Right cardiac atrium (tissue), 5 donors: ENCODE results near the gene ANKRD27. TPM values are rescaled to one million over a fixed set of nuclear protein-coding genes. Genes with fewer than 3 reads are reported as not detected.
A peak's percentile ranks its signal among the peaks of the same experiment; 100 is the strongest.

Source experiments
- ATAC-seq, 2 donors: fragments of 200-7000 bp; cut with Tn5 transposase; one replicate each; pipeline versions ENCODE4 v1.8.0 to v1.9.1; 2020; ENCODE audit warnings: moderate library complexity in 2 of 2, mild to moderate bottlenecking in 1 of 2
- DNase-seq, 3 donors: peaks; one replicate each; pipeline ENCODE4 v3.0.0-alpha.2; 2020
- H3K27ac ChIP-seq: one replicate; pipeline ENCODE4 v1.5.1; 2013; ENCODE audit warnings: mild to moderate bottlenecking, low read length, control low read depth, moderate library complexity
- H3K27me3 ChIP-seq: one replicate; pipeline ENCODE4 v1.6.1; 2013; ENCODE audit not compliant: control insufficient read depth, insufficient read depth
- H3K4me1 ChIP-seq: one replicate; pipeline ENCODE4 v1.6.1; 2013; ENCODE audit warnings: low read length; ENCODE audit not compliant: control insufficient read depth, insufficient read depth
- H3K4me3 ChIP-seq: one replicate; pipeline ENCODE4 v1.5.1; 2013; ENCODE audit warnings: low read length, control low read depth
- H3K9me3 ChIP-seq: one replicate; pipeline ENCODE4 v1.6.1; 2013; ENCODE audit warnings: low read length; ENCODE audit not compliant: control insufficient read depth
- WGBS: extraction: QIAGEN DNeasy Blood & Tissue Kit; methylation state at CpG from one replicate; pipeline ENCODE4 v1.1.7; 2013; 5-methylcytosine and 5-hydroxymethylcytosine counted together
- intact Hi-C, 4 donors: fragments of 100-400 bp; cut with DNase I; formaldehyde crosslinking; loops; one replicate each; pipeline versions ENCODE4 v1.11.0 to v1.14.0; 2022 to 2023
- polyA plus RNA-seq: library from polyadenylated mRNA; stranded (reverse); fragments of 200-250 nt; gene quantifications from one replicate; pipeline ENCODE4 v1.2.3, GENCODE V29; 2013
- total RNA-seq, 4 donors: library from RNA; stranded (reverse); fragmentation: NEBNext Ultra II Directional; extraction: Animal tissue kit (Norgen Biotek cat#: 25700); gene quantifications; one replicate each; pipeline ENCODE4 v1.2.1, GENCODE V29; 2021
- donor health status: healthy with polysubstance abuse.
- donor health status: DM: no; HTN: yes; CAD: no.
- donor health status: DM: no; HTN: no; CAD: no.
- donor health status: DM: no; HTN: yes; CAD: no; lungs with severe emphysema.
- donor health status: DM: yes; HTN: yes; CAD: no.

ANKRD27 gene
- total and polyA plus RNA-seq, 5 donors: 8.4 to 27.9 (median 20.6) TPM

DNA sequence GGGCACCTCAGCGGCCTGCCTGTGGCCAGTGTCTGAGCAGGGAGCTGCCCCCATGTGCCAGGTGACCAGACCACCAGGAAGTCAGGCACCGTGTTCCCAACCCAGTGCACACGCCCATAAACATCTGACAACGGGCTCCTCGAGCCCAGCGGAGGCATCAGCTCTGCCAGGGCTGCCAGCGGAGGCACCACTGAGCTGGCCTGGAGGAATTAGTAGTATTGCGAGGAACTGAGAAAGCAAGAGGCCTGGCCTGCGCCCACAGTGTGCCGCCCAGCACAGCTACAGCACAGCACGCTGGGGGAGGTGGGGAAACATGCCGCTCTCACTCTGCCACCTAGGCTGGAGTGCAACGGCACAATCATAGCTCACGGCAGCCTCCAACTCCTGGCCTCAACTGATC lies 44.6 kb downstream of the ANKRD27 start:
- intact Hi-C loops: no loop called here
- no peaks in the 10 kb centered on the region for H3K4me1 ChIP-seq
- H3K27me3 ChIP-seq: no peaks in the 10 kb centered on the region
- WGBS: 89% methylated on average over 14 of the region's 14 CpGs
- ATAC-seq (no peak), DNase-seq (no peak)
- H3K4me3 ChIP-seq: no peak overlapping the region
- no peak overlapping the region for H3K27ac ChIP-seq
- H3K9me3 ChIP-seq: no peaks in the 10 kb centered on the region

DNA sequence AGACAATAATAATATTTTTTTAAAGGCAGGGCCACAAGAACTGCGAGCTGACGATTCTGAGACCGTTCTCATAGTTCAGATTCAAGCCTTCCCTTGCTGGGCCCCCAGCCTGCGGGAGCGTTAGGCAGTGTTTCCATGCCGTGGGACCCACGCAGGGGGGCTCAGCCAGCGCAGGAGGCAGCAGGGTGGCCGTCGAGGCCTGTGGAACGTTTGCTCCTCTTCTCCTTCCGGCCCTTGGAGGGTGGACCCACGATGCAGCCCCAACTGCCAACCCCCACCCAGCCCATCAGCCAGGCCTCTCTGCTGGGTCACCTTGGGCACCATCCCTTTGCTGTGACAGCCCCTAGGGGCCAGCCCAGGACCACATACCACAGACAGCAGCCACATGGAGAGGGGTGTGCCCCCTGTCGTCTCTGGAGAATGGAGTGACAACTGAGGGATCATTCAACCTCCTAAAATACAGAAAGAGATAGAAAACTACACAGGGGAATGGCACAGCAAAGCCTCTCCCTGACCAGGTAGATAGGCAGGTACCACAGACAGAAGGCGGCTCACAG lies 47.2 kb downstream of the ANKRD27 start:
- Histone ChIP-seq H3K27ac (peak overlapping the region; percentile 75), H3K4me3 (no peak overlapping the region), H3K9me3 (no peaks in the 10 kb centered on the region), H3K27me3 (no peaks in the 10 kb centered on the region), H3K4me1 (no peaks in the 10 kb centered on the region)
- ATAC-seq: peak; percentile 59 to 61
- WGBS: 67% methylated on average over 15 of the region's 15 CpGs
- DNase-seq: no peak
- intact Hi-C loops: no loop called here

DNA sequence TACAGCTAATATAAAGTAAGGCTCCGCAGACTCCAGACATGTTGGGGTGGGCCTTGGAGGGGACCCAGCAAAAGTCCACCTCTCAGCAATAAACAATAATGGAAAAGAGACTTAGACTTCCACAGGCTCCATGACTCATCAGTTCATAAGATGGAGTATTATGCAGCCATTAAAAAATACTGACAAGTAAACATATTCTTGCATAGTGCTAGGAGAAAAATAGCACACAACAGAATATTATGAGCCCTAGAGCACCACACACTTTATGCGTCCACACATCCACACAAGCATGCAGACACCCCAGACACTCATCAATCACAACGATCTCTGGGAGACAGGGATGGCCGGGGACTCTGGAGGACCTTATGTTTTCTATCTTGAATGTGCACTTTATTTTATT lies 48.0 kb downstream of the ANKRD27 start:
- no peak for ATAC-seq
- no peaks in the 10 kb centered on the region for H3K27me3 ChIP-seq
- no peaks in the 10 kb centered on the region for H3K9me3 ChIP-seq
- 97% methylated on average over 4 of the region's 4 CpGs for WGBS
- DNase-seq: no peak
- intact Hi-C loops: no loop called here
- H3K27ac ChIP-seq: no peak overlapping the region
- no peak overlapping the region for H3K4me3 ChIP-seq
- H3K4me1 ChIP-seq: no peaks in the 10 kb centered on the region

DNA sequence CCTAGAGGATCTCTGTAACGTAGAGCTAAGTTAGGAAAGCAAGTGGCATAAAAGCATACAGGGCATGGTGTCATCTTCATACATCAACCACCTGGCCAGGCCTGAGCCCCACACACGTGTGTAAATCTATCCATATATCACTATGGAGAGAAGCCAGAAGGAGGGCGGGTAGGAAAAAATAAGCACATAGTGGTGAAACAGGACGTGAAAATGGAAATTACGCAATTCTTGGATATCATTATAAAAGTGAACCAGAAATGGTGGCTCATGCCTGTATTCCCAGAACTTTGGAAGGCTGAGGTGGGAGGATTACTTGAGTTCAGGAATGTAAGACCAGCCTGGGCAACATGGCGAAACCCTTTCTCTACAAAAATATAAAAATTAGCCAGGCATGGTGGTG lies 50.6 kb downstream of the ANKRD27 start:
- no peak for ATAC-seq
- H3K27ac ChIP-seq: no peak overlapping the region
- no peak for DNase-seq
- 88% methylated on average over 6 of the region's 6 CpGs for WGBS
- no peaks in the 10 kb centered on the region for H3K9me3 ChIP-seq
- H3K27me3 ChIP-seq: no peaks in the 10 kb centered on the region
- H3K4me3 ChIP-seq: no peak overlapping the region
- intact Hi-C loops: no loop called here
- H3K4me1 ChIP-seq: no peaks in the 10 kb centered on the region

DNA sequence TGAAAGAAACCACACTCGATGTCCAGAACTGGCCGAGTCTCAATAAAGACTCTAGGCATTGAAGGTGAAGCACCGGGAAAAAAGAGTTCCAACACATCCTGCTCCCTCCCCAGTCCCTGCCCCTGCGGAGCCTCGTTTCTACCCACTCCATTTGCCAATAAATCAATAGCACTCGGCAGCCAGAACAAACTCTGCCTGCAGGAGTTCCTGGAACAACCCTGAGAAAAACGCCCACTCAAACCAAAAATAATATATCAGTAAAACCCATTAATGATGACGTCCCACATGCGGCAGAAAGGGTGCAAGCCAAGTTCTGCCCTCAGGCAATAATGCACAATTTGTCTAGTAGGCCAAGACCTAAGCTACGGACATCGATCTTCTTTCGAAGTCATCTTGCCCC lies 53.0 kb downstream of the ANKRD27 start:
- WGBS: 77% methylated on average over 12 of the region's 12 CpGs
- ATAC-seq (no peak), DNase-seq (no peak)
- Histone ChIP-seq H3K4me1 (no peaks in the 10 kb centered on the region), H3K27ac (no peak overlapping the region), H3K27me3 (no peaks in the 10 kb centered on the region), H3K4me3 (no peak overlapping the region), H3K9me3 (no peaks in the 10 kb centered on the region)
- intact Hi-C loops: no loop called here

DNA sequence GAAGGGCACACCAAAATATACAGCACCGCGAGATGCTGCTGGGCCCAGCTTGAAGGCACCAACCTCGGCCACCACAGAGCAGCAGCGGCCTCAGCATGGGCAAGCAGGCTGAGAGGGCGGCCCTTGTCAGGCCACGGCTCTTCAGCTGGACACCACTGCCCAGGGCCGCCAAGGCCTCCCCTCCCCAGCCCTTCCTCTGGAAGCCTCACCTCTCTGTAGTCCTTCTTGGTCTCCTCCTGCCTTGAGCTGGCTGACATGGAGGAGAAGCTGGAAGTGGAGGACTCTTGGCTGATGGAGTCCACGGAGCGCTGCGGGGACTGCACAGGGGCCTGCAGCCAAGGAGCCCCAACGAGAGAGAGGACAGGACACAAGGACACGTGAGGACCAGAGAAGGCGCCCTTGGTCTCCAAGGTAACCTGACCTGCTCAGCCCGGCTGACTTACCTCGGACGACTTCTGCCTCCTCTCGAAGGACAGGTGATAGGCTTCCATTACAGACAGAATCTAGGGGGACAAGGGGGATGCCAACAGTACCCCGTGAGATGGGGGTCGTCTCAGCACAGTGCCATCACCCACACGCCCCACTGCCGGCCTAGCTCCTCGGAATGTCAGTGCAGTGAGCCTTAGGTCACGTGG lies 55.8 kb downstream of the ANKRD27 start:
- no peaks in the 10 kb centered on the region for H3K27me3 ChIP-seq

DNA sequence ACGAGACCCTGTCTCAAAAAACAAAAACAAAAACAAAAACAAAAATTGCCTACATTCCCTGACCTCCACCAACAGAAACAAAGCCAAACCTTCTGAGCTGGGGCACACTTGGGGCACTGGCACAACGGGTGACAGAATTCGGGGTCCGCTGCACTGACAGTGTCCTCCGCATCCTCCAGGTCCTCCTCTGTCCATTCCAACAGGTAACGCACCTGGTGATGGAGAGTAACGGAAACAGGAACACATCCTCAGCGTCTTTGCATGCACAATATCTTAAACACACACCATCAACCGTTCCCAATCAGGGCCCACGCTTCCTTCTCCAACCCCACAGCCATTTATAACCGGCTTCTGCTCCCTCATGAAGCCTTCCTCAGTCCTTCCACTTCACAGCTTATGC lies 59.4 kb downstream of the ANKRD27 start:
- Histone ChIP-seq H3K27me3 (no peaks in the 10 kb centered on the region), H3K4me3 (no peak overlapping the region), H3K27ac (no peak overlapping the region), H3K9me3 (no peaks in the 10 kb centered on the region), H3K4me1 (no peaks in the 10 kb centered on the region)
- 87% methylated on average over 11 of the region's 11 CpGs for WGBS
- no peak for ATAC-seq
- intact Hi-C loops: no loop called here
- no peak for DNase-seq

More for the DNA sequence above, 55.8 kb downstream of the ANKRD27 start:
- ATAC-seq (peak in 1 of 2 donors; percentile 11), DNase-seq (no peak)
- WGBS: 91% methylated on average over 23 of the region's 23 CpGs
- Histone ChIP-seq H3K27ac (no peak overlapping the region), H3K4me1 (no peaks in the 10 kb centered on the region), H3K9me3 (no peaks in the 10 kb centered on the region), H3K4me3 (no peak overlapping the region)
- intact Hi-C loops: no loop called here

DNA sequence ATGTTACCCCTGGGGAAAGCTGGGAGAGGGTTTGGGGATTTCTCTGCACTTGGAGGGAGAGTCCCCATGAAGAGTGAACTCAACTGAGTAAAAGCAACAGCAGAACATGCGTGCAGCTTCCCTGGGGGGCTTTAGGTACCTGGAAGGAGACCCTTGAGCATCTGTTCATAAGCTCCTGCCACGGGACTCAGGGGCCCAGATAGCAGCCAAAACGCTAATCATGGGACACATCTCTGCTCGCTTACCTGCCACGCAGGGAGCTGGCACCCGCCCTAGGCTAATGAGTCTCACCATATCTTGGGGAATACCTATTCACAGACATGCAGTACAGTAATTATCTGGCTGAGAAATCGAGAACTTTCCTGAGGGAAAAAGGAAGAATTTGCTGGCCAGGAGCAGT lies 60.1 kb downstream of the ANKRD27 start:
- no peak for DNase-seq
- Histone ChIP-seq H3K4me3 (no peak overlapping the region), H3K9me3 (no peaks in the 10 kb centered on the region), H3K4me1 (no peaks in the 10 kb centered on the region), H3K27ac (no peak overlapping the region), H3K27me3 (no peaks in the 10 kb centered on the region)
- 96% methylated on average over 7 of the region's 7 CpGs for WGBS
- intact Hi-C loops: no loop called here
- no peak for ATAC-seq

DNA sequence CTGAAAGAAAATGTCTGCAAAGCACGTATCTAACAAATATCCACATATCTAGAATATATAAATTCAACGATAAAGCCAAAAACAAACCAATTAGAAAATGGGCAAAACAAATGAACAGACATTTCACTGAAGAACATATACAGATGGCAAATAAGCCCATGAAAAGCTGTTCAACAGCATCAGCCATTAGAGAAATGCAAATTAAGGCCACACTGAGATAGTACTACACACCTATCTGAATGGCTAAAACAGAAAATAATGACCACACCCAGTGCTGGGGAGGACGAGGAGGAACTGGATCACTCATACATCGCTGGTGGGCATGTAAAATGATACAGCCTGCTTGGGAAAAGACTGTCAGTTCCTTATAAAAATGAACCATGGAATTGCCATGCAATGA lies 62.0 kb downstream of the ANKRD27 start:
- Histone ChIP-seq H3K4me3 (no peak overlapping the region), H3K27ac (no peak overlapping the region), H3K4me1 (no peaks in the 10 kb centered on the region), H3K27me3 (no peaks in the 10 kb centered on the region), H3K9me3 (no peaks in the 10 kb centered on the region)
- ATAC-seq (no peak), DNase-seq (no peak)
- WGBS: 71% methylated on average over 4 of the region's 4 CpGs
- intact Hi-C loops: no loop called here

DNA sequence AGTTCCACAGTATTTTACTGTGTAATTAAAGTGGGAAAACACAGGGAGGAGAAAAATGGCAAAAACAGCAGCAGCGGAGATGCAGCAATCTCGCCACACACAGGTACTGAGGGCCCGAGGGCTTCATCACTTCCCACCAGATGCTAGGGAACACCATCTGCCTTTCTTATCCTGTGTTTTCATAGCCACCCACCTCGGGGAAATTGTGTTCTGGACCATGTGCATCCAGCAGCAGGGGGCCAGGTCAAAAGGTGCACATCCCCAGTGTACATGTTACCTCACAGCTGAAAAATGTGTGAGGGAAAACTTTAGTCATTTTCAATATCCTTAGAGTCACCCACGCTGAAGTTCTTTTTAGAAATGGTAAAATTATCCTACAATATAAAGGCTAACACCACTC lies 63.8 kb downstream of the ANKRD27 start:
- ATAC-seq (no peak), DNase-seq (no peak)
- no peak overlapping the region for H3K4me3 ChIP-seq
- no peak overlapping the region for H3K27ac ChIP-seq
- H3K9me3 ChIP-seq: no peaks in the 10 kb centered on the region
- no peaks in the 10 kb centered on the region for H3K27me3 ChIP-seq
- H3K4me1 ChIP-seq: no peaks in the 10 kb centered on the region
- intact Hi-C loops: no loop called here
- 87% methylated on average over 5 of the region's 5 CpGs for WGBS

DNA sequence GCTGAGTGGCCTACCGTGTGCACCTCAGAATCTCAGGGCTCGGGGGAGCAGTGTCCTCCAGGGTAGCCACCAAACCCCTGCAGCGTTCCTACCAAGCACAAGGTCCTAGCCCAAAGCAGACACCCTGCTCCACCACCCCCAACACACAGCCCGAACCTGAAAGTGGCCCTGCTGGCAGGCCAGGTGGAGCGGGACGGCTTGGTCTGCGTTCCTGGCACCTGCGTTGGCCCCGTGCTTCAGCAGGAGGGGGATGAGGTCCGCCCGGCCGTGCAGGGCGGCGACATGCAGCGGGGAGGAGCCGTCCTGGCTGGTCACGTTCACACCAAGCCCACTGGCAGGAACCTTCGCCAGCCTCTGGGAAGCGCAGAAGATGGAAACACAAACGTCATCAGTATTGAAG lies 67.5 kb downstream of the ANKRD27 start:
- no peak overlapping the region for H3K27ac ChIP-seq
- WGBS: 97% methylated on average over 20 of the region's 20 CpGs
- H3K4me1 ChIP-seq: no peaks in the 10 kb centered on the region
- no peak for DNase-seq
- ATAC-seq: no peak
- no peaks in the 10 kb centered on the region for H3K27me3 ChIP-seq
- intact Hi-C loops: no loop called here
- no peak overlapping the region for H3K4me3 ChIP-seq
- no peaks in the 10 kb centered on the region for H3K9me3 ChIP-seq

DNA sequence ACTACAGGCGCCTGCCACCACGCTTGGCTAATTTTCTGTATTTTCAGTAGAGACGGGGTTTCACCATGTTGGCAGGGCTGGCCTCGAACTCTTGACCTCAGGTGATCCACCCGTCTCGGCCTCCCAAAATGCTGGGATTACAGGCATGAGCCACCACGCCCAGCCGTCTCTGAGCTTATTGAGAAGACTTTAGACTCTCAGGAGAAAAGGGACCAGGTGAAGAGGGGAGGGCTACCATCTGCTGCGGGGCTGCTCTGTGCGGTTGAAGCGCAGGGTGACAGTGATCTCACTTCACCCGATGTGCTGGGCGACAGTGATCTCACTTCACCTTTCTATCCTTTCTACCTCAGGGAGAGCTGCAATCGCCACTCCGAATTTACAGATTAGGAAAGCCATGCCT lies 68.7 kb downstream of the ANKRD27 start:
- WGBS: 87% methylated on average over 15 of the region's 15 CpGs
- H3K27ac ChIP-seq: no peak overlapping the region
- DNase-seq (no peak), ATAC-seq (no peak)
- no peaks in the 10 kb centered on the region for H3K9me3 ChIP-seq
- intact Hi-C loops: no loop called here
- H3K4me3 ChIP-seq: no peak overlapping the region
- H3K4me1 ChIP-seq: no peaks in the 10 kb centered on the region
- no peaks in the 10 kb centered on the region for H3K27me3 ChIP-seq
